Panc1 (cell line): ENCODE results near the gene SLC25A39. TPM values are rescaled to one million over a fixed set of nuclear protein-coding genes. Genes with fewer than 3 reads are reported as not detected.

Experiments used
- ATAC-seq: fragments of 200-7000 bp; cut with Tn5 transposase; 2 replicates; pipeline ENCODE4 v1.9.1; 2020; ENCODE audit warnings: mild to moderate bottlenecking, moderate library complexity
- BruUV-seq: library from RNA; stranded (reverse); fragments of 400-500 nt; replicated peaks from 2 replicates; lab custom pipeline; 2021; lab: Mats Ljungman, UMichigan
- CTCF ChIA-PET: fragments of 300-600 bp; sonication (Branson Sonifier 250); formaldehyde crosslinking; loops from one replicate; lab custom pipeline; 2022; ENCODE audit warnings: antibody characterized with exemption; lab: Charles Lee
- POLR2A ChIA-PET: fragments of 300-600 bp; sonication (Branson Sonifier 250); formaldehyde crosslinking; loops from one replicate; lab custom pipeline; 2022; ENCODE audit warnings: antibody characterized with exemption; lab: Charles Lee
- DNase-seq: peaks from one replicate; pipeline ENCODE4 v3.0.0-alpha.2; 2010; ENCODE audit warnings: low read depth, low spot score
- H3K27ac ChIP-seq: 2 replicates; pipeline ENCODE4 v1.5.1; 2011; ENCODE audit warnings: mild to moderate bottlenecking, low read length, inconsistent platforms
- H3K27me3 ChIP-seq: fragments of 200-500 bp; sonication (Bioruptor generic); 2 replicates; pipeline ENCODE4 v1.6.0; 2014; ENCODE audit warnings: low read length, inconsistent platforms; ENCODE audit not compliant: control insufficient read depth, insufficient read depth
- H3K36me3 ChIP-seq: fragments of 200-500 bp; sonication (Bioruptor generic); 2 replicates; pipeline ENCODE4 v1.5.1; 2014; ENCODE audit warnings: inconsistent platforms, mild to moderate bottlenecking, low read length, moderate library complexity; ENCODE audit not compliant: control insufficient read depth, insufficient read depth
- H3K4me1 ChIP-seq: 2 replicates; pipeline ENCODE4 v1.5.1; 2011; ENCODE audit warnings: inconsistent platforms, mild to moderate bottlenecking, low read length, moderate library complexity; ENCODE audit not compliant: control insufficient read depth, insufficient read depth
- H3K4me3 ChIP-seq, 2 experiments: 2 replicates each; pipeline ENCODE4 v1.5.1; 2011 to 2012; ENCODE audit warnings: low read depth in 2 of 2, low read length in 2 of 2, mild to moderate bottlenecking in 2 of 2, inconsistent platforms in 1 of 2, moderate library complexity in 1 of 2
- H3K9me3 ChIP-seq: fragments of 200-500 bp; sonication (Bioruptor generic); 2 replicates; pipeline ENCODE4 v1.5.1; 2014; ENCODE audit warnings: low read depth, mild to moderate bottlenecking, inconsistent platforms, low read length, moderate library complexity; ENCODE audit not compliant: control insufficient read depth, insufficient read depth
- CTCF ChIP-seq: fragments of 450-650 bp; IDR thresholded peaks from 2 replicates; pipeline ENCODE4 v1.5.1; 2017; ENCODE audit warnings: mild to moderate bottlenecking
- POLR2AphosphoS5 ChIP-seq: IDR thresholded peaks from 2 replicates; pipeline ENCODE4 v1.6.1; 2012; ENCODE audit warnings: mild to moderate bottlenecking, low read depth, low read length, moderate library complexity
- REST ChIP-seq, 2 experiments: IDR thresholded peaks; 2 replicates each; pipeline ENCODE4 v1.6.1; 2011 to 2012; ENCODE audit warnings: low read depth in 2 of 2, control low read depth in 1 of 2, low read length in 1 of 2, mild to moderate bottlenecking in 1 of 2, moderate library complexity in 1 of 2; ENCODE audit not compliant: insufficient read depth in 1 of 2
- SIN3A ChIP-seq: IDR thresholded peaks from 2 replicates; pipeline ENCODE4 v1.6.1; 2012; ENCODE audit warnings: low read depth, mild to moderate bottlenecking, low read length, moderate library complexity, borderline replicate concordance; ENCODE audit not compliant: insufficient read depth
- TCF7L2 ChIP-seq: IDR thresholded peaks from 2 replicates; pipeline ENCODE4 v1.6.1; 2011; ENCODE audit warnings: mild to moderate bottlenecking, low read depth, low read length, inconsistent platforms
- in situ Hi-C: cut with HindIII; loops from 2 replicates; pipeline ENCODE4 v1.10.0; 2016; ENCODE audit warnings: low sequenced_read_pairs, low pct_unique_long_range_greater_than_20kb
- intact Hi-C: fragments of 100-400 bp; cut with micrococcal nuclease; formaldehyde crosslinking; loops from one replicate; pipeline ENCODE4 v1.10.0; 2022; ENCODE audit not compliant: unreplicated experiment
- total RNA-seq: library from RNA; stranded (reverse); gene quantifications from one replicate; pipeline ENCODE4 v1.2.1, GENCODE V29; 2021; ENCODE audit not compliant: unreplicated experiment

The SLC25A39 gene
- total RNA-seq, 1 experiment from 2014 or later: 138 TPM

- Histone ChIP-seq H3K4me3 (no peak overlapping the region), H3K36me3 (no peaks in the 10 kb centered on the region), H3K27ac (no peak overlapping the region), H3K27me3 (no peaks in the 10 kb centered on the region), H3K9me3 (no peaks in the 10 kb centered on the region), H3K4me1 (no peaks in the 10 kb centered on the region)
- BruUV-seq: no TSS peak
- ATAC-seq: no peak
- no peak for DNase-seq
- CTCF ChIA-PET: no interaction called here
- POLR2A ChIA-PET: no interaction called here
- no peak for TF ChIP-seq REST (IDR thresholded peaks at IDR 0.05; ENCODE audit: insufficient read depth in 1 of 2, low read depth in 2 of 2, low read length in 1 of 2)
- no peak for TF ChIP-seq CTCF
- no peak for TF ChIP-seq POLR2AphosphoS5
- TF ChIP-seq SIN3A: no peak
- TF ChIP-seq TCF7L2: no peak
- intact Hi-C loops (no loop called here), in situ Hi-C loops (no loop called here)
Measured at GRCh38 chr17:44282264-44282663, 42.4 kb downstream of the SLC25A39 start.

GRCh38 chr17:44281570-44281969 is 43.1 kb downstream of the SLC25A39 start:
- TF ChIP-seq POLR2AphosphoS5: no peak
- no peak for TF ChIP-seq TCF7L2
- no peak for TF ChIP-seq CTCF
- no peak for TF ChIP-seq SIN3A
- TF ChIP-seq REST (IDR thresholded peaks at IDR 0.05; ENCODE audit: insufficient read depth in 1 of 2, low read depth in 2 of 2, low read length in 1 of 2): no peak
- DNase-seq (no peak), ATAC-seq (no peak)
- Histone ChIP-seq H3K27me3 (no peaks in the 10 kb centered on the region), H3K4me3 (no peak overlapping the region), H3K36me3 (no peaks in the 10 kb centered on the region), H3K27ac (no peak overlapping the region), H3K4me1 (no peaks in the 10 kb centered on the region), H3K9me3 (no peaks in the 10 kb centered on the region)
- in situ Hi-C loops (no loop called here), intact Hi-C loops (no loop called here)
- ChIA-PET CTCF (interaction anchor here (1.3 kb wide), 1 partner anchor 13 kb away, joined by 3 read pairs; no protein-coding TSS in a partner anchor), POLR2A (no interaction called here)
- no TSS peak for BruUV-seq
